ENCODE measurements around the gene SIGLECL1. TPM values are rescaled to one million over a fixed set of nuclear protein-coding genes. Genes with fewer than 3 reads are reported as not detected.

Gene SIGLECL1
- total and polyA plus RNA-seq, 9 of the 15 experiments (the other 6 are each of a cell fraction or from before 2014, with no cell fraction given), result not detected

DNA sequence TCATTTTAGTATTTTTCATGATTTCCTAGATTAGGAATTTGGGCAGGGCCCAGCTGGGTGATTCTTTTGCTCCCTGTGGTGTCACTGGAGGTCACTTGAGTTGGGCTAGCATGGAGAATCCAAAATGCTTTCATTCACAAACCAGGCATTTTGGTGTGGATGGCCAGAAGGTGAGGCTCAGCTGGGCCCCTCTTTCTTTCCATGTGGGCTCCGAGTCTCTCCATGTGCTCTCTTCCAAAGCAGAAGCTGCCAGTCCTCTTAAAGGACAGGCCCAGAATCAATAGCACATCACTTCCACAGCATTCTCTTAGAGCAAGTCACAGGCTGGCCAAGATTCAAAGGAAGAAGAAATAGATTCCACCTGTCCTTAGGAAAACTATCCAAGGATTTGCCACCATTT is 38.8 kb downstream of the SIGLECL1 start:
- Histone ChIP-seq H3K36me3 (ENCODE audit: control insufficient read depth, insufficient read depth, low read length) (no peaks in the 10 kb centered on the region), H4K20me1 (replicated peaks; ENCODE audit: control insufficient read depth, insufficient read depth, low read length) (no peaks in the 10 kb centered on the region), H3K9me1 (ENCODE audit: control insufficient read depth, insufficient read depth, low read length) (no peaks in the 10 kb centered on the region), H3K4me2 (ENCODE audit: insufficient read depth, low read length) (no peak overlapping the region), H2AFZ (ENCODE audit: low read depth, low read length) (no peak overlapping the region), H3K4me1 (replicated peaks in 1 of 2; ENCODE audit: control insufficient read depth in 2 of 2, insufficient read depth in 2 of 2, low read length in 2 of 2) (peaks cover 0 to 3% of the 10 kb centered on the region in 2 experiments; a peak in 2 of 5 replicates), H3K9ac (ENCODE audit: insufficient read depth in 1 of 2, low read depth in 2 of 2, low read length in 2 of 2) (no peak overlapping the region), H3K27ac (ENCODE audit: extremely low read depth, low read depth, low read length) (no peak overlapping the region), H3K79me2 (ENCODE audit: control insufficient read depth, insufficient read depth, low read length) (no peaks in the 10 kb centered on the region), H3K4me3 (no peak overlapping the region), H3K9me3 (replicated peaks; ENCODE audit: control insufficient read depth, insufficient read depth, low read depth, low read length) (no peaks in the 10 kb centered on the region), H3K27me3 (ENCODE audit: control insufficient read depth in 2 of 2, insufficient read depth in 2 of 2, low read length in 2 of 2) (peaks cover 8 to 37% of the 10 kb centered on the region in 2 experiments; a peak in 3 of 5 replicates)
- CTCF ChIA-PET (ENCODE audit: low intra/inter-chr PET ratio), result no interaction called here
- intact Hi-C loops (cut with micrococcal nuclease), result no loop called here
- POLR2A ChIA-PET, result no interaction called here
- no TSS peak for BruUV-seq (replicated peaks)
- in situ Hi-C loops (cut with MboI), result no loop called here
- FAIRE-seq, result no peak
- DNase-seq (ENCODE audit: extremely low read depth in 1 of 4, low spot score in 3 of 4), result no peak
- no CpG with 5 or more reads among the region's 1 CpG for WGBS (ENCODE audit: insufficient coverage, low coverage, missing lambda C conversion rate)
- ATAC-seq, result no peak
- no peak for TF ChIP-seq NBN (IDR thresholded peaks at IDR 0.05; ENCODE audit: low read depth)
- TF ChIP-seq SMARCA4 (IDR thresholded peaks at IDR 0.05), result no peak
- TF ChIP-seq MIER1 (IDR thresholded peaks at IDR 0.05; ENCODE audit: low read depth), result no peak
- TF ChIP-seq FOXM1 (IDR thresholded peaks at IDR 0.05; ENCODE audit: low read depth), result no peak
- no peak for TF ChIP-seq FOXM1 (CRISPR knock-in tag; IDR thresholded peaks at IDR 0.05; ENCODE audit: low read depth)
- TF ChIP-seq ZNF444 (CRISPR knock-in tag; IDR thresholded peaks at IDR 0.05), result no peak
- no peak for TF ChIP-seq HDAC1 (IDR thresholded peaks at IDR 0.05)
- TF ChIP-seq SLC30A9 (CRISPR knock-in tag; IDR thresholded peaks at IDR 0.05), result no peak
- TF ChIP-seq, protein P1, sequence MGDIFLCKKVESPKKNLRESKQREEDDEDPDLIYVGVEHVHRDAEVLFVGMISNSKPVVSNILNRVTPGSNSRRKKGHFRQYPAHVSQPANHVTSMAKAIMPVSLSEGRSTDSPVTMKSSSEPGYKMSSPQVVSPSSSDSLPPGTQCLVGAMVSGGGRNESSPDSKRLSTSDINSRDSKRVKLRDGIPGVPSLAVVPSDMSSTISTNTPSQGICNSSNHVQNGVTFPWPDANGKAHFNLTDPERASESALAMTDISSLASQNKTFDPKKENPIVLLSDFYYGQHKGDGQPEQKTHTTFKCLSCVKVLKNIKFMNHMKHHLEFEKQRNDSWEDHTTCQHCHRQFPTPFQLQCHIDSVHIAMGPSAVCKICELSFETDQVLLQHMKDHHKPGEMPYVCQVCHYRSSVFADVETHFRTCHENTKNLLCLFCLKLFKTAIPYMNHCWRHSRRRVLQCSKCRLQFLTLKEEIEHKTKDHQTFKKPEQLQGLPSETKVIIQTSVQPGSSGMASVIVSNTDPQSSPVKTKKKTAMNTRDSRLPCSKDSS (IDR thresholded peaks at IDR 0.05; ENCODE audit: low read depth, partially characterized antibody), result no peak
- TF ChIP-seq THRAP3 (IDR thresholded peaks at IDR 0.05; ENCODE audit: borderline replicate concordance), result no peak
- TF ChIP-seq ZZZ3 (IDR thresholded peaks at IDR 0.05), result no peak
- TF ChIP-seq, protein P2, sequence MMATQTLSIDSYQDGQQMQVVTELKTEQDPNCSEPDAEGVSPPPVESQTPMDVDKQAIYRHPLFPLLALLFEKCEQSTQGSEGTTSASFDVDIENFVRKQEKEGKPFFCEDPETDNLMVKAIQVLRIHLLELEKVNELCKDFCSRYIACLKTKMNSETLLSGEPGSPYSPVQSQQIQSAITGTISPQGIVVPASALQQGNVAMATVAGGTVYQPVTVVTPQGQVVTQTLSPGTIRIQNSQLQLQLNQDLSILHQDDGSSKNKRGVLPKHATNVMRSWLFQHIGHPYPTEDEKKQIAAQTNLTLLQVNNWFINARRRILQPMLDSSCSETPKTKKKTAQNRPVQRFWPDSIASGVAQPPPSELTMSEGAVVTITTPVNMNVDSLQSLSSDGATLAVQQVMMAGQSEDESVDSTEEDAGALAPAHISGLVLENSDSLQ (IDR thresholded peaks at IDR 0.05), result no peak
- no peak for TF ChIP-seq BRD9 (IDR thresholded peaks at IDR 0.05; ENCODE audit: low read depth, partially characterized antibody)
- TF ChIP-seq, protein P3, sequence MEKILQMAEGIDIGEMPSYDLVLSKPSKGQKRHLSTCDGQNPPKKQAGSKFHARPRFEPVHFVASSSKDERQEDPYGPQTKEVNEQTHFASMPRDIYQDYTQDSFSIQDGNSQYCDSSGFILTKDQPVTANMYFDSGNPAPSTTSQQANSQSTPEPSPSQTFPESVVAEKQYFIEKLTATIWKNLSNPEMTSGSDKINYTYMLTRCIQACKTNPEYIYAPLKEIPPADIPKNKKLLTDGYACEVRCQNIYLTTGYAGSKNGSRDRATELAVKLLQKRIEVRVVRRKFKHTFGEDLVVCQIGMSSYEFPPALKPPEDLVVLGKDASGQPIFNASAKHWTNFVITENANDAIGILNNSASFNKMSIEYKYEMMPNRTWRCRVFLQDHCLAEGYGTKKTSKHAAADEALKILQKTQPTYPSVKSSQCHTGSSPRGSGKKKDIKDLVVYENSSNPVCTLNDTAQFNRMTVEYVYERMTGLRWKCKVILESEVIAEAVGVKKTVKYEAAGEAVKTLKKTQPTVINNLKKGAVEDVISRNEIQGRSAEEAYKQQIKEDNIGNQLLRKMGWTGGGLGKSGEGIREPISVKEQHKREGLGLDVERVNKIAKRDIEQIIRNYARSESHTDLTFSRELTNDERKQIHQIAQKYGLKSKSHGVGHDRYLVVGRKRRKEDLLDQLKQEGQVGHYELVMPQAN (IDR thresholded peaks at IDR 0.05; ENCODE audit: borderline replicate concordance), result no peak
- TF ChIP-seq, protein P4, sequence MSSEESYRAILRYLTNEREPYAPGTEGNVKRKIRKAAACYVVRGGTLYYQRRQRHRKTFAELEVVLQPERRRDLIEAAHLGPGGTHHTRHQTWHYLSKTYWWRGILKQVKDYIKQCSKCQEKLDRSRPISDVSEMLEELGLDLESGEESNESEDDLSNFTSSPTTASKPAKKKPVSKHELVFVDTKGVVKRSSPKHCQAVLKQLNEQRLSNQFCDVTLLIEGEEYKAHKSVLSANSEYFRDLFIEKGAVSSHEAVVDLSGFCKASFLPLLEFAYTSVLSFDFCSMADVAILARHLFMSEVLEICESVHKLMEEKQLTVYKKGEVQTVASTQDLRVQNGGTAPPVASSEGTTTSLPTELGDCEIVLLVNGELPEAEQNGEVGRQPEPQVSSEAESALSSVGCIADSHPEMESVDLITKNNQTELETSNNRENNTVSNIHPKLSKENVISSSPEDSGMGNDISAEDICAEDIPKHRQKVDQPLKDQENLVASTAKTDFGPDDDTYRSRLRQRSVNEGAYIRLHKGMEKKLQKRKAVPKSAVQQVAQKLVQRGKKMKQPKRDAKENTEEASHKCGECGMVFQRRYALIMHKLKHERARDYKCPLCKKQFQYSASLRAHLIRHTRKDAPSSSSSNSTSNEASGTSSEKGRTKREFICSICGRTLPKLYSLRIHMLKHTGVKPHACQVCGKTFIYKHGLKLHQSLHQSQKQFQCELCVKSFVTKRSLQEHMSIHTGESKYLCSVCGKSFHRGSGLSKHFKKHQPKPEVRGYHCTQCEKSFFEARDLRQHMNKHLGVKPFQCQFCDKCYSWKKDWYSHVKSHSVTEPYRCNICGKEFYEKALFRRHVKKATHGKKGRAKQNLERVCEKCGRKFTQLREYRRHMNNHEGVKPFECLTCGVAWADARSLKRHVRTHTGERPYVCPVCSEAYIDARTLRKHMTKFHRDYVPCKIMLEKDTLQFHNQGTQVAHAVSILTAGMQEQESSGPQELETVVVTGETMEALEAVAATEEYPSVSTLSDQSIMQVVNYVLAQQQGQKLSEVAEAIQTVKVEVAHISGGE (CRISPR knock-in tag; IDR thresholded peaks at IDR 0.05), result no peak
